GM19351 (cell line): ENCODE data around the gene RAB39A.
"Not testable (repeated sequence)": the region's sequence is repeated elsewhere in the genome, so short reads cannot be mapped to it uniquely, and the experiment has no call there.

Experiments used
- ATAC-seq: cut with Tn5 transposase; IDR thresholded peaks from one replicate; pipeline ENCODE4 v1.9.1; 2021; ENCODE audit warnings: mild to moderate bottlenecking, moderate library complexity; ENCODE audit not compliant: unreplicated experiment

Gene RAB39A

GRCh38 chr11:107928046-107928766 is at the start of gene RAB39A:
Gene RAB39A, plus strand, starts transcription at chr11:107928448. Its CDS starts 121 bp downstream, at chr11:107928569.
- ATAC-seq: peak; percentile 87

GRCh38 chr11:107881471-107881870 is 46.8 kb upstream of the RAB39A start:
- not testable (repeated sequence) for ATAC-seq

GRCh38 chr11:107882095-107882820 is 46.0 kb upstream of the RAB39A start:
- no peak for ATAC-seq

DNA sequence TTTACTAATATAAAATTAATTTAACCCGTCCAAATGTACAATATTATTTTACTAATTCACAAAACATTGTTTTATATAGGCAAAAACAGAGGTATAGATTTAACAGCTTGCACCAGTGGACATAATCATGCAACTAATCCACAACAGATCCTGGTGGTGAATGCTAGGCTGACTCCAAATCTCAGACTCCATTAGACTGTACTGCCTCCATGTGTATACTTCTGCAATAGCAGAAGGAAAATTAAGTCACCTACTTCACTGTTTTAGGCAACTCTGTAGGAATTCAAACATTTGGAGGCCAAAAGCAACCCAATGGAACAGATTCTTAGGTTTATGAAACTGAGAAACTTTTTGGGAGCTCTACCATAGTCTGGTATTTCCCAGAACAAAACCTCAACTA is 30.0 kb upstream of the RAB39A start:
- peak; percentile 87 for ATAC-seq

DNA sequence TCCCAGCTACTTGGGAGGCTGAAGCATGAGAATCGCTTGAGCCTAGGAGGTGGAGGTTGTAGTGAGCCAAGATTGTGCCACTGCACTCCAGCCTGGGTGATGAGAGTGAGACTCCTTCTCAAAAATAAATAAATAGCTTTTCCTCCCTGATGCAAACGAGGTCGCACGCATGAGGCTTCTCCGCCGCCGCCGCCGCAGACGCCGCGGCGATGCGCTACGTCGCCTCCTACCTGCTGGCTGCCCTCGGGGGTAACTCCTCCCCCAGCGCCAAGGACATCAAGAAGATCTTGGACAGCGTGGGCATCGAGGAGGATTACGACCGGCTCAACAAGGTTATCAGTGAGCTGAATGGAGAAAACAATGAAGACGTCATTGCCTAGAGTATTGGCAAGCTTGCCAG is 20.0 kb upstream of the RAB39A start:
- ATAC-seq: no peak

DNA sequence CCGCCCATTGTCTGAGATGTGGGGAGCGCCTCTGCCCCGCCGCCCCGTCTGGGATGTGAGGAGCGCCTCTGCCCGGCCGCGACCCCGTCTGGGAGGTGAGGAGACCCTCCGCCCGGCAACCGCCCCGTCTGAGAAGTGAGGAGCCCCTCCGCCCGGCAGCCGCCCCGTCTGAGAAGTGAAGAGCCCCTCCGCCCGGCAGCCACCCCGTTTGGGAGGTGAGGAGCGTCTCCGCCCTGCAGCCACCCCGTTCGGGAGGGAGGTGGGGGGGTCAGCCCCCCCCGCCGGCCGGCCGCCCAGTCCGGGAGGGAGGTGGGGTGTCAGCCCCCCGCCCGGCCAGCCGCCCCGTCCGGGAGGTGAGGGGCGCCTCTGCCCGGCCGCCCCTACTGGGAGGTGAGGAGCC is 15.8 kb upstream of the RAB39A start:
- ATAC-seq: not testable (repeated sequence)

DNA sequence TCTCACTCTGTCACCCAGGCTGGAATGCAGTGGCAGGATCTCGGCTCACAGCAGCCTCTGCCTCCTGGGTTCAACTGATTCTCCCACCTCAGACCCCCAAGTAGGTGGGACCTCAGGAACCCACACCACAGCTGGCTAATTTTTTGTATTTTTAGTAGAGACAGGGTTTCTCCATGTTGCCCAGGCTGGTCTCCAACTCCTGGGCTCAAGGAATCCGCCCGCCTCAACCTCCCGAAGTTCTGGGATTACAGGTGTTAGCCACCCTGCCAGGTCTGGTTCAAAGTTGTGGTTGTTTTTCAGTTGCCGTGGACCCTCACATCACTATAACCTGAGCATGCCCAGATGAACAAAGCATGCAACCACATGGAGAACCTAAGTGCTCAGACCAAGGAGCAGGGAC is 13.0 kb upstream of the RAB39A start:
- ATAC-seq: no peak

GRCh38 chr11:107916671-107917241 is 11.5 kb upstream of the RAB39A start:
- peak; percentile 81 for ATAC-seq

- ATAC-seq: no peak
Observed at GRCh38 chr11:107921997-107922396, 6.3 kb upstream of the RAB39A start.

DNA sequence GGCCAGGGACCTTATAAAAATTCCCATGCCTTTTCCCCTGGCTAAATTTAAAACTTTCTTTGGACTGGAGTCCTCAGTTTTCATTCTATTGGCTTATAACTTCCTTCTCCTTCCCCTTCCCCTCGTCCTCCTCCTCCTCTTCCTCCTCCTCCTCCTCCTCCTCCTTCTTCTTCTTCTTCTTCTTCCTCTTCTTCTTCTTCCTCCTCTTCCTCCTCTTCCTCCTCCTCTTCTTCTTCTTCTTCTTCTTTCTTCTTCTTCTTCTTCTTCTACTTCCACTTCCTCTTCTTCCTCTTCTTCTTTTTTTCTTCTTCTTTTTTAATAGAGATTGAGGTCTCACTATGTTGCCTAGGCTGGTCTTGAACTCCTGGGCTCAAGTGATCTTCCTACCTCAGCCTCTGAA is 4.7 kb upstream of the RAB39A start:
- ATAC-seq: not testable (repeated sequence)

GRCh38 chr11:107924306-107924705 is 3.9 kb upstream of the RAB39A start:
- ATAC-seq: no peak

DNA sequence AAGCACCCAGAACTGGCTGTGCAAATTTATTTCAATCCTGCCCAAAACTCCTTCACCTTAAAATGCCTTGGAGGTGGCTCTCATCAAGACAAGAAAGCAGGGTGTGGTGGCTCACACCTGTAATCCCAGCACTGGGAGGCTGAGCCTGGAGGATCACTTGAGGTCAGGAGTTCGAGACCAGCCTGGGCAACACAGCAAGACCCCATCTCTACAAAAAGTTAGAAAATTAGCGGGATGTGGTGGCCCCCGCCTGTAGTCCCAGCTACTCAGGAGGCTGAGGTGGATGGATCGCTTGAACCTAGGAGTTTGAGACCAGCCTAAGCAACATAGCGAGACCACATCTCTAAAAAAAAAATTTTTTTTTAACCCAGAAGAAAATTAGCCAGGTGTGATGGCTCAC is 689 bp upstream of the RAB39A start:
- ATAC-seq: no peak

DNA sequence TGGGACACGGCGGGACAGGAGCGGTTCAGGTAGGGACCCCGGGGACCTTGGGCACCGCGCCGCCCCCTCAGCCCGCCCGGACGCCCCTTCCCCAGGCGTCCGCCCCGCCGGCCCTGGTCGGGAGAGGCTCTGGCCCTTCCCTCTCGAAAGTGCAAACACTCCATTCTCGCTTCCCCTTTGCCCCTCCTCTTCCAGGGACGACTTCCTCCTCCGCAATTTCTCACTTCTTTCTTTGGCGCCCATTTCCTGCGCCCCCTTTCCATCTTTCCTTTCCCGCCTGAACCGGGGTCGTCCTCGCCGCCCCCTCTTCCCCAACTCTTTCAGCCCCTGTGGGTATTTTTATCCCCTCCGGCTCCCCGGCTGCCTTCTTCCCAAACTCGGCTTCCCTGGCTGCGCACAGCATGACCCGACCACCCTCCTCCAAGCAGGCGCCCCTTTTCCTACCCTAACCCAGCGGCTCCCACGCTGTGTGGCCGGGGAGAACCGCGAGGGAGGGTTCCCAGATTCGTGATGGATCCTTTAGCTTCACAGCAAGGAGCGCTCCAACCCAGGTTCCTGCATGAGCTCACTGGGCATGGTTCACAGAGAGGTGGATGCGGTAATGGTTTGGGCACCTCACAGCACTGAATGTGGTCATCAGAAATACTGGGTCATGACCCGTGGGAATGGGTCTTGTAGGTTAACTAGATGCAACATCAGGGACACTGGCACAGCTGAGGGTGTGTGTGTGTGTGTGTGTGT is 689 bp downstream of the RAB39A start:
- peak; percentile 10 for ATAC-seq

DNA sequence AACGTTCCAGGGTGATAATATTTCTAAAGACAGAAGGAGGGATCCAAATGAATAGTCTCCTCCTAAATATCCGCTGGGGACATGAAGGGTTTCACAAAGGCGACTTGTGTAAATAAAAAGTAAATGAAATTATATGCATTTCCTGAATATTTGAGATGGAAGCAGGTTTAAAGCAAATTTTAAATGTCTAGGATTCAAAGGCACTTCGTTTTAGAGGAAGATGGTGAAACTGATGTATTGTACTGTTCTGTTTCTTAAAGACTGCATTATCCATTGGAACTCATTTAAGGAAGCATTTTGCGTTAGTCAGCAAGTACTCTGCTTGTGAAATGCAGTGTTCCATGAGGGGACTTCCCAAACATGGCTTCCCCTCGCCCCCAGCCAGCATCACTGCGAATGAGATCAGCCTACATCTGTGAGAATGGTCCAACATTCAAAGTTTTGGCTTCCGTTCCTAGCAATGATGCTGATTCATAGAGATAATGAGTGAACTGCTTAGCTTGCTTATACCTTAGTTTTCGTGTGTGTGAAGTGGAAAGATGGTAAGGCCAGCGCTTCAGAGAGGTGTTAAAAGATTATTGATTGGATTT is 1.5 kb downstream of the RAB39A start:
- no peak for ATAC-seq

GRCh38 chr11:107931206-107931605 is 3.0 kb downstream of the RAB39A start:
- ATAC-seq: no peak

DNA sequence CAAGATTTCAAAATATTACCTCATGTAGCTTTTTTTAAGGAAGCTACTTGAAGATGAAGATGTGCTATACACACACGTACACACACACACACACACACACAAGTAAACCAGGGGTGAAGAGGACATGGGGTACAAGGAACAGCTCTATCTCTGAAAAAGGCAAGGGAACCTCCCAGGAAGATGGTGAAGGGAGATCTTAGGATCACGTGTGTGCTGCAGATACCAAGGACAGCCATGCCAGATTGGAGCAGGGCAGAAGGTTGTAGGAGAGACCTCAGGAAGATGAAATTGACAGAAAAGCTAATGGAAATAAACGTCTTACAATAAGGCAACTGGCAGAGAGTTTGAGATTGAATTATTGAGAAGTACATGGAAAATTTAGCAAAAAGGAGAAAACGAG is 19.7 kb downstream of the RAB39A start:
- ATAC-seq: no peak

GRCh38 chr11:107948328-107948727 is 20.1 kb downstream of the RAB39A start:
- ATAC-seq: not testable (repeated sequence)

- ATAC-seq: no peak
Observed at GRCh38 chr11:107951155-107951554, 22.9 kb downstream of the RAB39A start.

DNA sequence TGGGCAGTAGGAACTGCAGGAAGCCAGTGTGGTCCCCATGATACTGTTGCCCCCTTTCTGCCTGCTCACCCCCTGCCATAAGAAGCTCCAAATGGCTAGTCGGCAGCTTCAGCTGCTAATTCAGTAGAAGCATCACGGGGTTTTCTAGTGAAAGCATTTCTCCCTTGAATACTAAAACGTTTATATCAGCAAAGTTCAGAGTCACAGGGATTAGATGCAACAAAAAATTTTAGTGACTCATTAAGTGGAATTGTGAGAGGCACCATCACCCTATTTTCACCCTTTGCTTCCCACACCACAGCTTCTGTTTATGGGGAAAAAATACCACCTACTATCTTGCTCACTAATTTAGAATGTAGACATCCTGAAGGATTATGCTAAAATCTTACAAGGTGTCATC is 25.2 kb downstream of the RAB39A start:
- ATAC-seq: no peak

DNA sequence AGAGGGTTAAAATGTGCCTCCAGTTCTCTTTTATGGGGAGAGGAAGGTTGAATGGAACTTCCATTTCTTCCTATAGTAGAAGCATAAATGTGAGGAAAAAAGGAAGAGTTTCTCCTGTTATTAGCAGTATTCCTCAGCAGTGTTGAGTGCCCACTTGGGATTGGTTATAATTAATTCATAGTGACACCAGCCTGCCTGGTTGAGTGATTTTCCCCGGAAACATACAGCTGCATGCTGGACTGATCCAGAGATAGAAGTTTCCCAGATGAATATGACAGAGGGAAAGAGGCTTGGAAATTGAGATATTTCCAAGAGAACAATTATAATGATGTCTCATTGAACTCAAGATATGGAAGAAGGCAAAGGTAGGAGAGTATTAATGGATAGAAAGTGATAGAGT is 28.3 kb downstream of the RAB39A start:
- ATAC-seq: no peak

GRCh38 chr11:107957109-107957588 is 28.9 kb downstream of the RAB39A start:
- peak; percentile 64 for ATAC-seq
